NCI-H82 treated with DMSO at 0.1 percent for 48 hours (cell line): ENCODE results near the gene PFKFB3.

Experiments used
- DNase-seq: peaks from one replicate; lab custom pipeline; 2025; ENCODE audit not compliant: unreplicated experiment; lab: John Stamatoyannopoulos, UW

The PFKFB3 gene

DNA sequence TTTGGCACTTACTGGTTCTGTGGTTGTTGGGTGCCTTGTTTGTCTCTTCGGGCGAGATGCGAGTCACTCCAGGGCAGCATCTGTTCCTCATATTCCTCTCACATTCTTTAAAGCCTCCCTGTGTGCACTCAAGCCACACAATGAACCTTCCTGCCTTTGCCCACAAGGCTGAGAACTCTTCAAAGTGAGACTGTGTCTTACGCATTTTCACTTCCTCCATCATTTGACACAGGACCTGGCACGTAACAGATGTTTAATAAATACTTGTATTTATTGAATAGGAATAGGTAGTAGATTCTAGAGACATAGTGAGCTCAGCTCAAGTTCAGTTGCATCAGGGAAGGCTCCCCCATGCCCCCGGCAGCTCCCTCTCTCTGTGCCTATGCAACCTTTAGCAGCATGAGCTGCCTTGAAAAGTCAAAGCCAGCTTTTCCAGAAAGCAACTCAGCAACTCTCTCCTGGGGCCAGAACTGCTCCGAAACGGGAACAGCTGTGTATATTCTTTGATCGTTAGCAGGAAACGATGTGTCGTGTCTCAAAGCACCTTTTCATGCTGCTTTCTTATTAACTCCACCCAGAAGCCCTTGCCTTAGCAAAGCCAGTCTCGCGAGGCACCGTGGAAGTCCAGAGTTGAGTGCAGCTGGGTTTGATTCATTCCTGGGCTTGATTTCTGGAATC, 97.5 kb downstream of the PFKFB3 start:
- DNase-seq, result no peak

- no peak for DNase-seq
These were observed 98.2 kb downstream of the PFKFB3 start for GRCh38 chr10:6300784-6301460.

- no peak for DNase-seq
These were observed 98.8 kb downstream of the PFKFB3 start for GRCh38 chr10:6301488-6302075.
